ENCODE measurements around the gene PNP.
"Not testable (repeated sequence)": the region's sequence is repeated elsewhere in the genome, so short reads cannot be mapped to it uniquely, and the experiment has no call there.

Gene PNP

DNA sequence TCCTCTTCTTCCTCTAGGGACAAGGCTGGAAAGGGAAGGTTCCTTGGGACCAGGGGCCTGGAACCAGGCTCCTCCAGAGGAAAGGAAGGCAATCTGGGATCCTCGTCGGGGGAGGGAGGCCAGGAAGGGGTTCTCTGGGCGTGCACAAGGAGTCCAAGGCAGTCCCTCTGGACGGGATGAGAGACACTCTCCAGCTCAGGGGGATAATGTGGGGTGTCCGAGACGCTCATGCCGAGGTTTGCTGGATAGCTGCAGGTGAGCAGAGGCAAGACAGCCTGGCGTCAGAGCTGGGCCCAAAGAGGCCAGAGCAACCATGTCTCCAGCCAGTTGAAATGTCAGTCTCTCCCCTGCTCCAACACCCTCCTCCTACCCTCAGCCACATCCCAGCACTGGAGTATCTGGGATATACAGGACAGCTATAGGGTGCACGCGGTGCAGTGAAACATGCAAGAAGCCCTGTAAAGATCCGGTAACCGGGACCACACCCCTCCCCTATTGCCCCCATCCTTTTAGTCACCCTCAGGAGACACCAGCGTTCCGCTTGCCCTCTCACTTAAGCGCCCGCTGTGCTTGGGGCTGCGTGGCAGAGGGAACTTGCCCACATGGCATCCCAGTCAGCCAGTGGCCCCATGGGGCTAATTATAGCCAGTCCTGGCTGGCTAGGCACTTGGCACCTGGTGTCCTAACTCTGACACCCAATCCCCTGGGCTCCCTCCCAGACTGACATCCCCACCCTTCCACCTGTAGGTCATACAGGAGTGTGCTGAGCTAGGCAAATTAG lies 33.4 kb upstream of the PNP start, which contains the start of gene KLHL33:
KLHL33 (minus strand) TSS at position 585 of the 781 bp plus-strand sequence; CDS start at position 230, 355 bp downstream.
- Histone ChIP-seq H3K4me3 (ENCODE audit: low read depth, low read length) (no peak within 1 kb of the TSS), H3K4me1 (ENCODE audit: control insufficient read depth, insufficient read depth, low read length) (no peaks in the 10 kb centered on the region; the same call in 1 of the 2 replicates), H3K36me3 (ENCODE audit: control insufficient read depth, insufficient read depth, low read length) (no peaks in the 10 kb centered on the region), H3K9ac (ENCODE audit: low read depth, low read length) (no peak within 1 kb of the TSS), H3K27me3 (ENCODE audit: control insufficient read depth, insufficient read depth, low read length) (no peaks in the 10 kb centered on the region), H3K27ac (ENCODE audit: low read depth, low read length) (no peak within 1 kb of the TSS), H3K9me3 (ENCODE audit: control insufficient read depth, insufficient read depth, low read length) (no peaks in the 10 kb centered on the region)

DNA sequence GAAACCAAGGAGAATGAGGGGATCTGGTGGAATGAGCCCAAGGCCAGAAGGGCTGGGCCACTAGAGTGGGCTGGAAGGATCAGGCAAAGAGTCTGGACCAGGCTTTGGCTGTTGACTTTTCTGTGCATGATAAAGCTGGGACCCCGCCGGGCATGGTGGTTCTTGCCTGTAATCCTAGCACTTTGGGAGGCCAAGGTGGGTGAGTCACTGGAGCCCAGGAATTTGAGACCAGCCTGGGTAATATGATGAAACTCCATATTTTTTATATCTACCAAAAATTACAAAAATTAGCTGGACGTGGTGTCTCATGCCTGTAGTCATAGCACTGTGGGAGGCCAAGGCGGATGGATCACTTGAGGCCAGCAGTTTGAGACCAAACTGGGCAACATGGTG lies 32.8 kb upstream of the PNP start:
- Histone ChIP-seq H3K27ac (ENCODE audit: low read depth, low read length) (no peak overlapping the region), H3K27me3 (ENCODE audit: control insufficient read depth, insufficient read depth, low read length) (no peaks in the 10 kb centered on the region), H3K4me1 (ENCODE audit: control insufficient read depth, insufficient read depth, low read length) (no peaks in the 10 kb centered on the region; the same call in 1 of the 2 replicates), H3K36me3 (ENCODE audit: control insufficient read depth, insufficient read depth, low read length) (no peaks in the 10 kb centered on the region), H3K9me3 (ENCODE audit: control insufficient read depth, insufficient read depth, low read length) (no peaks in the 10 kb centered on the region), H3K9ac (ENCODE audit: low read depth, low read length) (no peak overlapping the region), H3K4me3 (ENCODE audit: low read depth, low read length) (no peak overlapping the region)

DNA sequence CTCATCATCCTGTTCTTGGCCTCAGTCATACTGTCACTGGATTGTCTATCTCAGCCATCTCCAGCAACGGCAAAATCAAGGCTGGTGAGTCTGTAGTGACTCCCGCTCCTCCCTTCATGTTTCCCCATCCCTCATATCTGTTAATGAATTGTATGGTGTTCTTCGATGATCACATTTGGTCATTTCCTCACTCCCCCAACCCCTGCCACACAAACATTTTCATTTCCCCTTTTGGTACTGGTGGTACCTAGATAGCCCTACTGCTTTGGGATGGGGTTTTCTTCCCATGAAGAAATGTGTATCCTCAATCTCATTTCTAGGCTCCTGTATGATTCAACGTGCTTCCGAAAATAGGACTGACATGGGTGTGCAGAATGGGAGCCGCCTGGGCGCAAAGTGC lies 30.5 kb upstream of the PNP start:
- H3K9me3 ChIP-seq (ENCODE audit: control insufficient read depth, insufficient read depth, low read length), result no peaks in the 10 kb centered on the region
- H3K27me3 ChIP-seq (ENCODE audit: control insufficient read depth, insufficient read depth, low read length), result no peaks in the 10 kb centered on the region
- no peak overlapping the region for H3K27ac ChIP-seq (ENCODE audit: low read depth, low read length)
- H3K4me3 ChIP-seq (ENCODE audit: low read depth, low read length), result no peak overlapping the region
- H3K9ac ChIP-seq (ENCODE audit: low read depth, low read length), result no peak overlapping the region
- no peaks in the 10 kb centered on the region; the same call in 1 of the 2 replicates for H3K4me1 ChIP-seq (ENCODE audit: control insufficient read depth, insufficient read depth, low read length)
- H3K36me3 ChIP-seq (ENCODE audit: control insufficient read depth, insufficient read depth, low read length), result no peaks in the 10 kb centered on the region

DNA sequence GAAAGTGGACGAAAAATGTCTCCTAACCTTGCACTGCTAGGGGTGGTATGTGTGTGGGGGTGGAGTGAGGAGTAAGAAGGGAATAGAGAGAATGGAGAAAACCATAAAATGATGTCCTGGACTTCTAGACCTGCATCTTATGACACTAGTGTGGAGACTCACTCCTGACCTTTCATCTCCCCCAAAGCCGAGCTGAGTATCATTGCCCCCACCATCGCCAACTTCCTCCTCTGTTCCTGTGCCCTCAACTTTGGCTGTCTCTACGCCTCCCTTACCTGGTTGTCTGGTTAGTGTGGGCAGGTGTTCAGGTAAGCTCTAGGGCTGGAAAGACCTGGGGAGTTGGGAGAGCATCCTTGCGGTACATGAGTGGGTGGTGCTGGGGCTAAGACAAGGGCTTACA lies 28.7 kb upstream of the PNP start:
- H3K4me3 ChIP-seq (ENCODE audit: low read depth, low read length), result no peak overlapping the region
- no peaks in the 10 kb centered on the region for H3K27me3 ChIP-seq (ENCODE audit: control insufficient read depth, insufficient read depth, low read length)
- no peak overlapping the region for H3K9ac ChIP-seq (ENCODE audit: low read depth, low read length)
- no peaks in the 10 kb centered on the region for H3K9me3 ChIP-seq (ENCODE audit: control insufficient read depth, insufficient read depth, low read length)
- peaks cover 5% of the 10 kb centered on the region for H3K36me3 ChIP-seq (ENCODE audit: control insufficient read depth, insufficient read depth, low read length)
- no peaks in the 10 kb centered on the region; the same call in 1 of the 2 replicates for H3K4me1 ChIP-seq (ENCODE audit: control insufficient read depth, insufficient read depth, low read length)
- H3K27ac ChIP-seq (ENCODE audit: low read depth, low read length), result no peak overlapping the region

DNA sequence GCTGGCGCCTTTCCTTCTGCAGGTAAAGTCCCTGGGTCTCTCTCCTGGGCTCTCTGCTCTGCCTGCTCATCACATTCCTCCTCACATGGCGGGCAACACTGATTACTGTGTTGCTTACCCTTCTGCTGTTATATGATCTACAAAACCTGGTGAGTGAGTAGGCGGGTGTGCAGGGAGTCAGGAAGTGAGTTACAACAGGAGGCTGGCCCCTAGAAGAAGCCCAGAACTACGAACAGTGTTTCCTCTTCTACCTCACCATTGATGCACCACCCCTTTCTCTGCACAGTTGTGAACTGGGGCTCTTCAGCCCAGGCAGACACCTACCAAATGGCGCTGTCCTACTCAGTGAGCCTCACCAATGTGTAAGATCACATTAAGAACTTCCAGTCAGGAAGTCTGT lies 28.3 kb upstream of the PNP start:
- Histone ChIP-seq H3K27me3 (ENCODE audit: control insufficient read depth, insufficient read depth, low read length) (no peaks in the 10 kb centered on the region), H3K27ac (ENCODE audit: low read depth, low read length) (no peak overlapping the region), H3K36me3 (ENCODE audit: control insufficient read depth, insufficient read depth, low read length) (peaks cover 9% of the 10 kb centered on the region), H3K9ac (ENCODE audit: low read depth, low read length) (no peak overlapping the region), H3K4me3 (ENCODE audit: low read depth, low read length) (no peak overlapping the region), H3K4me1 (ENCODE audit: control insufficient read depth, insufficient read depth, low read length) (no peaks in the 10 kb centered on the region; the same call in 1 of the 2 replicates), H3K9me3 (ENCODE audit: control insufficient read depth, insufficient read depth, low read length) (no peaks in the 10 kb centered on the region)

DNA sequence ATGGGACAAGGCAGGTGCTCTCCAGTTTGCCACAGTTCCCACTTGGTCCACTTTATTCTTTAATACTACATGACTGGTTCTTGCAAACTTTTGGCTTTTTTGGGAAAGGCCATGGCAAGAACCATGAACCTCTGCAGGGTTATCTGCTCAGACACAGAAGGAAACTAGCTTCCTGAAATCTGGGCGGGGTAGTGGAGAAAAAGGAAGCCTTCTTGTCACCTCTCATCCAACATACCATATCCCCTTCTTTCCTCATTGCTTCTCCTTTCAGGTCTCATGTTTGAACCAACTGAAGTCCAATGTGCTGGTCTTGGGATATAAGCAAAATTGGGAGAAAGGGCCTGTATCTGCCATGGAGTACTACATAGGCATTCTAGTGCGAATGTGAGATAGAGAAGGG lies 27.7 kb upstream of the PNP start:
- no peaks in the 10 kb centered on the region for H3K9me3 ChIP-seq (ENCODE audit: control insufficient read depth, insufficient read depth, low read length)
- H3K4me3 ChIP-seq (ENCODE audit: low read depth, low read length), result no peak overlapping the region
- H3K27me3 ChIP-seq (ENCODE audit: control insufficient read depth, insufficient read depth, low read length), result no peaks in the 10 kb centered on the region
- no peak overlapping the region for H3K9ac ChIP-seq (ENCODE audit: low read depth, low read length)
- H3K36me3 ChIP-seq (ENCODE audit: control insufficient read depth, insufficient read depth, low read length), result peaks cover 15% of the 10 kb centered on the region
- H3K4me1 ChIP-seq (ENCODE audit: control insufficient read depth, insufficient read depth, low read length), result no peaks in the 10 kb centered on the region
- H3K27ac ChIP-seq (ENCODE audit: low read depth, low read length), result no peak overlapping the region

DNA sequence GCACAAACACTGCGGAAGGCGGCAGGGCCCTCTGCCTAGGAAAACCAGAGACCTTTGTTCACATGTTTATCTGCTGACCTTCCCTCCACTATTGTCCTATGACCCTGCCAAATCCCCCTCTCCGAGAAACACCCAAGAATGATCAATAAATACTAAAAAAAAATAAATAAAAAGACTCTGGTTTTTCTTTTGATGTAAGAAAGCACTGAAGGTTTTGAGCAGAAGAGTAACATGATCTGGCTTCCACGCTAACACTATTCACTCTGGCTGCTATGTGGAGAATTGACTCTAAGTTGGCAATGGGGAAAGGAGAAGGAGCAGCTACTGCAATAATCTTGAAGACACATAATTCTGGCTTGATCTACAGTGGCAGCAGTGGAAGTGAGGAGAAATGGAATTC lies 25.6 kb upstream of the PNP start:
- not testable (repeated sequence) for H3K4me1 ChIP-seq (ENCODE audit: control insufficient read depth, insufficient read depth, low read length); H3K4me3 ChIP-seq (ENCODE audit: low read depth, low read length); H3K27ac ChIP-seq (ENCODE audit: low read depth, low read length); H3K27me3 ChIP-seq (ENCODE audit: control insufficient read depth, insufficient read depth, low read length); H3K9me3 ChIP-seq (ENCODE audit: control insufficient read depth, insufficient read depth, low read length); H3K9ac ChIP-seq (ENCODE audit: low read depth, low read length)
- H3K36me3 ChIP-seq (ENCODE audit: control insufficient read depth, insufficient read depth, low read length), result peaks cover 37% of the 10 kb centered on the region

DNA sequence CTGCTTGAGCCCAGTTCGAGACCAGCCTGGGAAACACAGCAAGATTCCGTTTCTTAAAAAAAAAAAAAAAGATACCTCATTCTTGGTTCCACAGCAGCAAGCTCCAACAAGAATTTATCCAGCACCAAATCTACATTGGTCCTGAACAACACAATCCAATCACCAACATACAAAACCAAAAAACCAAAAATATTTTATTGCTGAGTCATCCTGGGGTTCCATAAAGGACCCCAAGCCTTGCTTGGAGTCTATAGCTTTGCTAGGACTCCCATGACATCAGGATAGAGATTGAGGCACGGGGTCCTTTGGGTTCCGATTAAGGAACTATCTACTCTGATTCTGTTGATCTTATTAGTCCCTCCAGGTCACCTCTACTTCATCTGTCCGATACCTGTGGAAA lies 22.3 kb upstream of the PNP start:
- H3K36me3 ChIP-seq (ENCODE audit: control insufficient read depth, insufficient read depth, low read length), result peaks cover 69% of the 10 kb centered on the region

DNA sequence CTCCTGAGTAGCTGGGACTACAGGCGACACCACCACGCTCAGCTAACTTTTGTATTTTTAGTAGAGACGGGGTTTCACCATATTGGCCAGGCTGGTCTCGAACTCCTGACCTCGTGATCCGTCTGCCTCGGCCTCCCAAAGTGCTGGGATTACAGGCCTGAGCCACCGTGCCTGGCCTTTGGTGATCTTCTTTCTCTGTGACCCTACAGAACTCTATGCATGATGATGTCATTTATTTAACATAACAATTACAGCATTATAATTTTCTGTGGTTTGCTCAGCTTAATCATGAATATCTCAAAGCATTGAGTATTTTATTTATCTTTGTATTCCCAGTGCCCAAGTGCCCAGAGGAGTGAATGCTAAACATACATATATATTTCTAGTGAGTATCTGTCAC lies 16.4 kb upstream of the PNP start:
- not testable (repeated sequence) for H3K9me3 ChIP-seq (ENCODE audit: control insufficient read depth, insufficient read depth, low read length); H3K9ac ChIP-seq (ENCODE audit: low read depth, low read length); H3K4me3 ChIP-seq (ENCODE audit: low read depth, low read length); H3K27ac ChIP-seq (ENCODE audit: low read depth, low read length); H3K27me3 ChIP-seq (ENCODE audit: control insufficient read depth, insufficient read depth, low read length)
- H3K36me3 ChIP-seq (ENCODE audit: control insufficient read depth, insufficient read depth, low read length), result peaks cover 66% of the 10 kb centered on the region
- H3K4me1 ChIP-seq (ENCODE audit: control insufficient read depth, insufficient read depth, low read length), result peaks cover 11% of the 10 kb centered on the region

More for the DNA sequence above, 22.3 kb upstream of the PNP start:
- no peaks in the 10 kb centered on the region for H3K9me3 ChIP-seq (ENCODE audit: control insufficient read depth, insufficient read depth, low read length)
- no peak overlapping the region for H3K27ac ChIP-seq (ENCODE audit: low read depth, low read length)
- no peak overlapping the region for H3K4me3 ChIP-seq (ENCODE audit: low read depth, low read length)
- H3K9ac ChIP-seq (ENCODE audit: low read depth, low read length), result no peak overlapping the region
- H3K4me1 ChIP-seq (ENCODE audit: control insufficient read depth, insufficient read depth, low read length), result no peaks in the 10 kb centered on the region
- no peaks in the 10 kb centered on the region for H3K27me3 ChIP-seq (ENCODE audit: control insufficient read depth, insufficient read depth, low read length)

DNA sequence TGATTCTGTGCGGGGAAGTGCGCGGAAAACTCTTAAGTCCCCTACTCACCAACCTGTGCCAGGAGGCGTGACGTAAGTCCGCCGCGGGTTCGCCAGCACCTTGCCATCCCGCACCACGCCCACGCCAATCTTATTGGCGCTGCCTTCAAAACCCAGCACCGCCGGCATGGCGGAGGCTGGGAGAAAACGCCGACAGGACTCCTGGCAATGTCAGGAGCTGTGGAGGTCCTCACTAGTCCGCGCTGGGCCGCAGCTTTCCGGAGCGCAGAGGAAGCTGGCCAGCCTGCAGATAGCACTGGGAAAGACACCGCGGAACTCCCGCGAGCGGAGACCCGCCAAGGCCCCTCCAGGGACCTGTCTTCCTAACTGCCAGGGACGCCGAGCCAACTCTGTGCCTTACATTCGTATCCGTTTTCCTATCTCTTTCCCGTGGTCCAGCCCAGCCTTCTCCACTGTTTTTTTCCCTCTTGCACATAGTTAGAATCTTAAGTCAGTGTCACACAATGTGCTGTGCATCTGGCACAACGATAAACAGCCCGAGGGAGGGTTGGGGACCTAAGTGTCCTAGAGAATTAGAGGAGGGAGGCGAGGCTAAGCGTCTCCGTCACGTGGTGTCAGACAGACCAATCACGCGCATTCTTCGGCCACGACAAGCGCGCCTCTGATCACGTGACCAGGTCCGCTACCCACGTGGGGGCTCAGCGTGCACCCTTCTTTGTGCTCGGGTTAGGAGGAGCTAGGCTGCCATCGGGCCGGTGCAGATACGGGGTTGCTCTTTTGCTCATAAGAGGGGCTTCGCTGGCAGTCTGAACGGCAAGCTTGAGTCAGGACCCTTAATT lies 14.5 kb upstream of the PNP start, which contains the start of the genes APEX1 and OSGEP:
APEX1 (plus strand) TSS at position 711 of the 839 bp plus-strand sequence. CDS start 420 bp downstream, outside the sequence.
OSGEP (minus strand) TSS at position 297 of the 839 bp plus-strand sequence; CDS start at position 168, 129 bp downstream.
- Histone ChIP-seq H3K4me3 (ENCODE audit: low read depth, low read length) (peak within 1 kb of the TSS; percentile 85), H3K36me3 (ENCODE audit: control insufficient read depth, insufficient read depth, low read length) (peaks cover 66% of the 10 kb centered on the region), H3K27ac (ENCODE audit: low read depth, low read length) (peak within 1 kb of the TSS; percentile 90), H3K27me3 (ENCODE audit: control insufficient read depth, insufficient read depth, low read length) (no peaks in the 10 kb centered on the region), H3K4me1 (ENCODE audit: control insufficient read depth, insufficient read depth, low read length) (peaks cover 11% of the 10 kb centered on the region), H3K9me3 (ENCODE audit: control insufficient read depth, insufficient read depth, low read length) (no peaks in the 10 kb centered on the region), H3K9ac (ENCODE audit: low read depth, low read length) (peak within 1 kb of the TSS; percentile 91)
